Omental fat pad (tissue), 4 donors: ENCODE results near the gene IMPG2. TPM values are rescaled to one million over a fixed set of nuclear protein-coding genes. Genes with fewer than 3 reads are reported as not detected.

Source experiments
- ATAC-seq: fragments of 150-250 bp; one replicate; pipeline ENCODE4 v1.9.1; 2016; ENCODE audit warnings: mild to moderate bottlenecking, moderate library complexity; ENCODE audit not compliant: low FRiP score
- DNase-seq: peaks from one replicate; pipeline ENCODE4 v3.0.0-alpha.2; 2019; ENCODE audit warnings: low spot score
- CTCF ChIP-seq, 3 donors: fragments of 450-650 bp; IDR thresholded peaks; one replicate each; pipeline ENCODE4 v1.5.1; 2016 to 2017; ENCODE audit warnings: antibody characterized with exemption in 3 of 3, mild to moderate bottlenecking in 3 of 3, moderate library complexity in 2 of 3
- total RNA-seq, 4 donors: library from RNA; depleted of rRNA; stranded (reverse); fragments of >200 nt; gene quantifications; one replicate each; pipeline ENCODE4 v1.1.0, GENCODE V29; 2016

The IMPG2 gene
- total RNA-seq, 4 donors from 2014 or later = 0.13 to 0.56 (median 0.28) TPM

GRCh38 chr3:101255441-101255840 is 64.9 kb downstream of the IMPG2 start:
- DNase-seq (no peak), ATAC-seq (no peak)
- no peak for TF ChIP-seq CTCF (IDR thresholded peaks at IDR 0.05)

- TF ChIP-seq CTCF (IDR thresholded peaks at IDR 0.05) = no peak
- ATAC-seq = no peak
Observed at GRCh38 chr3:101253396-101253795, 67.0 kb downstream of the IMPG2 start.

GRCh38 chr3:101252945-101253344 is 67.4 kb downstream of the IMPG2 start:
- no peak for ATAC-seq
- DNase-seq = no peak
- no peak for TF ChIP-seq CTCF (IDR thresholded peaks at IDR 0.05)

More at GRCh38 chr3:101253396-101253795, 67.0 kb downstream of the IMPG2 start:
- no peak for DNase-seq

GRCh38 chr3:101252307-101252706 is 68.1 kb downstream of the IMPG2 start:
- no peak for TF ChIP-seq CTCF (IDR thresholded peaks at IDR 0.05)
- DNase-seq (no peak), ATAC-seq (no peak)

- no peak for ATAC-seq
- no peak for TF ChIP-seq CTCF (IDR thresholded peaks at IDR 0.05)
- DNase-seq = no peak
Observed at GRCh38 chr3:101251441-101251840, 68.9 kb downstream of the IMPG2 start.

- ATAC-seq (no peak), DNase-seq (no peak)
- no peak for TF ChIP-seq CTCF (IDR thresholded peaks at IDR 0.05)
Observed at GRCh38 chr3:101249522-101249921, 70.9 kb downstream of the IMPG2 start.

- ATAC-seq (no peak), DNase-seq (no peak)
- no peak for TF ChIP-seq CTCF (IDR thresholded peaks at IDR 0.05)
Observed at GRCh38 chr3:101248736-101249135, 71.6 kb downstream of the IMPG2 start.
